ENCODE measurements around the gene WDR5B. TPM values are rescaled to one million over a fixed set of nuclear protein-coding genes. Genes with fewer than 3 reads are reported as not detected.

Gene WDR5B
- polyA plus RNA-seq, 1 experiment: 8.5 TPM

DNA sequence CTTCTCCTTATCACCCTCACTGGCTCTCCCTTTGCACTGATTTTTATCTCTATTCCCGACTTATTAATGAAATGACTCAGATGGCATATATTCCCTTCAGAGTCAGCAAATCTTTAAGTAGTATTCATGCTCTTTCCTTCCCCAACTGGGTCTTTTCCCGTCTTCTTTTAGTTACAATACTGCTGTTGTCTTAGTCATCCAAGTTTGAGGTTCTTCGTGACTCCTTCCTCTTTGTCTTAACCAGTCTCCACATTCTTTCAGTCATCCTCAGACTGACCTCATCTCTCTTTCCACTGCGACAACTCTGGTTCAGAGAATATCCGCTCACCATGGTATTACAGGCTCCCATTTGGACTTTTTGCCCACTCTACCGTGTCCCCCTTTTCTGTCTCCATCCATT, 12.4 kb downstream of the WDR5B start:
- Histone ChIP-seq H3K4me3 (ENCODE audit: low read depth, low read length) (no peak overlapping the region), H3K27ac (ENCODE audit: low read depth, low read length) (no peak overlapping the region), H3K9me3 (ENCODE audit: control insufficient read depth, insufficient read depth, low read length) (no peaks in the 10 kb centered on the region), H3K27me3 (ENCODE audit: control insufficient read depth, insufficient read depth, low read length) (no peaks in the 10 kb centered on the region)
- TF ChIP-seq, protein P1, sequence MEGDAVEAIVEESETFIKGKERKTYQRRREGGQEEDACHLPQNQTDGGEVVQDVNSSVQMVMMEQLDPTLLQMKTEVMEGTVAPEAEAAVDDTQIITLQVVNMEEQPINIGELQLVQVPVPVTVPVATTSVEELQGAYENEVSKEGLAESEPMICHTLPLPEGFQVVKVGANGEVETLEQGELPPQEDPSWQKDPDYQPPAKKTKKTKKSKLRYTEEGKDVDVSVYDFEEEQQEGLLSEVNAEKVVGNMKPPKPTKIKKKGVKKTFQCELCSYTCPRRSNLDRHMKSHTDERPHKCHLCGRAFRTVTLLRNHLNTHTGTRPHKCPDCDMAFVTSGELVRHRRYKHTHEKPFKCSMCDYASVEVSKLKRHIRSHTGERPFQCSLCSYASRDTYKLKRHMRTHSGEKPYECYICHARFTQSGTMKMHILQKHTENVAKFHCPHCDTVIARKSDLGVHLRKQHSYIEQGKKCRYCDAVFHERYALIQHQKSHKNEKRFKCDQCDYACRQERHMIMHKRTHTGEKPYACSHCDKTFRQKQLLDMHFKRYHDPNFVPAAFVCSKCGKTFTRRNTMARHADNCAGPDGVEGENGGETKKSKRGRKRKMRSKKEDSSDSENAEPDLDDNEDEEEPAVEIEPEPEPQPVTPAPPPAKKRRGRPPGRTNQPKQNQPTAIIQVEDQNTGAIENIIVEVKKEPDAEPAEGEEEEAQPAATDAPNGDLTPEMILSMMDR (IDR thresholded peaks at IDR 0.05; ENCODE audit: low read depth, low read length): no peak
- DNase-seq (ENCODE audit: low read depth, low spot score): no peak
- ChIA-PET POLR2A (no interaction called here), CTCF (interaction anchor here (0.6 to 2.0 kb wide), 3 partner anchors 10 to 18 kb away, joined by 3 to 5 read pairs (median 5); no protein-coding TSS in a partner anchor)

DNA sequence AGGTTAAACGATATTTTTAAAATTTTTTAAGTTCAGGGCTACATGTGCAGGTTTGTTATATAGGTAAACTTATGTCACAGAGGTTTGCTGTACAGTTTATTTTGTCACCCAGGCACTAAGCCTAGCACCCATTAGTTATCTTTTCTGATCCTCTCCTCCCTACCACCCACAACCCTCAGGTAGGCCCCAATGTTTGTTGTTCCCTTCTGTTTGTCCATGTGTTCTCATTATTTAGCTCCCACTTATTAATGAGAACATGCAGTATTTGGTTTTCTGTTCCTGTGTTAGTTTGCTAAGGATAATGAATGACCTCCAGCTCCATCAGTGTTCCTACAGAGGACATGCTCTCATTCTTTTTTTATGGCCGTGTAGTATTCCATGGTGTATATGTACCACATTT, 16.9 kb downstream of the WDR5B start:
- Histone ChIP-seq H3K27ac (ENCODE audit: low read depth, low read length) (no peak overlapping the region), H3K4me3 (ENCODE audit: low read depth, low read length) (no peak overlapping the region), H3K27me3 (ENCODE audit: control insufficient read depth, insufficient read depth, low read length) (no peaks in the 10 kb centered on the region), H3K9me3 (ENCODE audit: control insufficient read depth, insufficient read depth, low read length) (no peaks in the 10 kb centered on the region)
- TF ChIP-seq, protein P1 (IDR thresholded peaks at IDR 0.05; ENCODE audit: low read depth, low read length): no peak
- DNase-seq (ENCODE audit: low read depth, low spot score): no peak
- ChIA-PET CTCF (interaction anchor here (1.6 kb wide), 1 partner anchor 15 kb away, joined by 6 read pairs; the partner anchor contains the start of gene FAM162A), POLR2A (no interaction called here)

DNA sequence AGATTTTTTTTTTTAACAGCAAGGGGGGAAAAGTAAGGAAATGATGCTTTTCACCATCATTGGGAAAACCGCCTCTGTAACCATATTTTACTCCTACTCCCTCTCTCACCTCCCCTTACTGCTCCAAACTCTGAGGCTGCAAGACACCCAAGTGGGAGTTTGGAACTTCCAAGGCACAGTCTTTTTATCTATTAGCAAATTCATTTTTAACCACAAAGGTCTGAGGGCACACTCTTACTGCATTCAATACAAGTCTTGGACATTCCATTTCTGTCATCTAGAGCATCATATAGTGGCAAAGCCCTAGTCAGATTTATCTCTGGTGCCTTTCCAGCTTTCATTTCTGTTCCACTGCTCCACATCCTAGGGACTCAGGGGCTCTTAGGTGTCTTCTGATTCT, 18.7 kb downstream of the WDR5B start:
- no peak for DNase-seq (ENCODE audit: low read depth, low spot score)
- no peaks in the 10 kb centered on the region for H3K27me3 ChIP-seq (ENCODE audit: control insufficient read depth, insufficient read depth, low read length)
- ChIA-PET CTCF (no interaction called here), POLR2A (no interaction called here)
- TF ChIP-seq, protein P1 (IDR thresholded peaks at IDR 0.05; ENCODE audit: low read depth, low read length): no peak
- H3K27ac ChIP-seq (ENCODE audit: low read depth, low read length): no peak overlapping the region
- H3K4me3 ChIP-seq (ENCODE audit: low read depth, low read length): no peak overlapping the region
- H3K9me3 ChIP-seq (ENCODE audit: control insufficient read depth, insufficient read depth, low read length): no peaks in the 10 kb centered on the region

DNA sequence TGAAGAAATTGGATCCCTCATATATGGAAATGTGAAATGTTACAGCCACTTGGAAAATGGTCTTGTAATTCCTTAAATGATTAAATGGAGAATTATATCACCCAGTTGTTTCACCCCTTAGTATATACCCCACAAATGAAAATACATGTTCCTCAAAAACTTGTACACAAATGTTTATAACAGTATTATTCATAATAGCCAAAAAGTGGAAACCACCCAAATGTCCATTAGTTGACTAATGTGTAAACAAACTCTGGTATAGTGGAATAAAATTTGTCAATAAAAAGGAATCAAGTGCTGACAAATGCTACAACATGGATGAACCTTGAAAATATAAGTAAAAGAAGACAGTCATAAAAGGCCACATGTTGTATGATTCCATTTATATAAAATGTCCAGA, 19.4 kb downstream of the WDR5B start:
- Histone ChIP-seq H3K27me3 (ENCODE audit: control insufficient read depth, insufficient read depth, low read length) (no peaks in the 10 kb centered on the region), H3K9me3 (ENCODE audit: control insufficient read depth, insufficient read depth, low read length) (no peaks in the 10 kb centered on the region), H3K27ac (ENCODE audit: low read depth, low read length) (no peak overlapping the region), H3K4me3 (ENCODE audit: low read depth, low read length) (no peak overlapping the region)
- ChIA-PET POLR2A (no interaction called here), CTCF (no interaction called here)
- TF ChIP-seq, protein P1 (IDR thresholded peaks at IDR 0.05; ENCODE audit: low read depth, low read length): no peak
- DNase-seq (ENCODE audit: low read depth, low spot score): no peak

DNA sequence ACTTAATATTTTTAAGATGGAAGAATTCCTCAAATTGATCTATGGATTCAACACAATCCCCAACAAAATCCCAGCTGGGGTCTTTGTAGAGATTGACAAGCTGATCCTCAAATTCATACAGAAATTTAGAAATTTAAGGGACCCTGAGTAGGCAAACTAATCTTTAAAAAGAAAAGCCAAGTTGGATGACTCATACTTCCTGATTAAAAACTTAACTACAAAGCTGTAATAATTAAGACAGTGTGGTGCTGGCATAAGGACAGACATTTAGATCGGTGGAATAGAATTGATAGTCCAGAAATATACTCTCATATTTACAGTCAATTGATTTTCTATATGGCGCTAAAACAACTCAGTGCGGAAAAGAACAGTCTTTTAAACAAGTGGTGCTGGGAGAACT, 20.3 kb downstream of the WDR5B start:
- H3K27me3 ChIP-seq (ENCODE audit: control insufficient read depth, insufficient read depth, low read length): no peaks in the 10 kb centered on the region
- H3K9me3 ChIP-seq (ENCODE audit: control insufficient read depth, insufficient read depth, low read length): no peaks in the 10 kb centered on the region
- H3K4me3 ChIP-seq (ENCODE audit: low read depth, low read length): no peak overlapping the region
- TF ChIP-seq, protein P1 (IDR thresholded peaks at IDR 0.05; ENCODE audit: low read depth, low read length): no peak
- no peak for DNase-seq (ENCODE audit: low read depth, low spot score)
- CTCF ChIA-PET: no interaction called here
- POLR2A ChIA-PET: no interaction called here
- no peak overlapping the region for H3K27ac ChIP-seq (ENCODE audit: low read depth, low read length)
